Activated naive CD8-positive, alpha-beta T cell treated with anti-CD3 and anti-CD28 coated beads, Interleukin-2, amount 50 U/mL, for 24 hours (primary cell): Measurements from ENCODE around the gene CHDH.

ENCODE experiments used
- ATAC-seq: fragments of 150-1000 bp; cut with Tn5 transposase; one replicate; pipeline ENCODE4 v1.10.0; 2021
- DNase-seq: peaks from one replicate; pipeline ENCODE4 v3.0.0; 2021
- H3K27ac Mint-ChIP-seq: one replicate; pipeline ENCODE4 v1.8.0; 2021; ENCODE audit warnings: mild to moderate bottlenecking, mixed read lengths
- H3K27me3 Mint-ChIP-seq: one replicate; pipeline ENCODE4 v1.8.0; 2021; ENCODE audit warnings: mixed read lengths
- H3K36me3 Mint-ChIP-seq: one replicate; pipeline ENCODE4 v1.8.0; 2021; ENCODE audit warnings: low read depth, mixed read lengths
- H3K4me1 Mint-ChIP-seq: one replicate; pipeline ENCODE4 v1.8.0; 2021; ENCODE audit warnings: mixed read lengths
- H3K4me3 Mint-ChIP-seq: one replicate; pipeline ENCODE4 v1.8.0; 2021; ENCODE audit warnings: mild to moderate bottlenecking, moderate library complexity, mixed read lengths
- H3K9me3 Mint-ChIP-seq: one replicate; pipeline ENCODE4 v1.8.0; 2021; ENCODE audit warnings: mixed read lengths

Gene CHDH

GRCh38 chr3:53812434-53812833, 33.8 kb downstream of the CHDH start:
- H3K36me3 Mint-ChIP-seq = no peaks in the 10 kb centered on the region
- ATAC-seq = no peak
- H3K27me3 Mint-ChIP-seq = peaks cover 2% of the 10 kb centered on the region
- no peak for DNase-seq
- H3K27ac Mint-ChIP-seq = no peak overlapping the region
- no peak overlapping the region for H3K4me3 Mint-ChIP-seq
- no peaks in the 10 kb centered on the region for H3K4me1 Mint-ChIP-seq
- H3K9me3 Mint-ChIP-seq = no peaks in the 10 kb centered on the region

DNA sequence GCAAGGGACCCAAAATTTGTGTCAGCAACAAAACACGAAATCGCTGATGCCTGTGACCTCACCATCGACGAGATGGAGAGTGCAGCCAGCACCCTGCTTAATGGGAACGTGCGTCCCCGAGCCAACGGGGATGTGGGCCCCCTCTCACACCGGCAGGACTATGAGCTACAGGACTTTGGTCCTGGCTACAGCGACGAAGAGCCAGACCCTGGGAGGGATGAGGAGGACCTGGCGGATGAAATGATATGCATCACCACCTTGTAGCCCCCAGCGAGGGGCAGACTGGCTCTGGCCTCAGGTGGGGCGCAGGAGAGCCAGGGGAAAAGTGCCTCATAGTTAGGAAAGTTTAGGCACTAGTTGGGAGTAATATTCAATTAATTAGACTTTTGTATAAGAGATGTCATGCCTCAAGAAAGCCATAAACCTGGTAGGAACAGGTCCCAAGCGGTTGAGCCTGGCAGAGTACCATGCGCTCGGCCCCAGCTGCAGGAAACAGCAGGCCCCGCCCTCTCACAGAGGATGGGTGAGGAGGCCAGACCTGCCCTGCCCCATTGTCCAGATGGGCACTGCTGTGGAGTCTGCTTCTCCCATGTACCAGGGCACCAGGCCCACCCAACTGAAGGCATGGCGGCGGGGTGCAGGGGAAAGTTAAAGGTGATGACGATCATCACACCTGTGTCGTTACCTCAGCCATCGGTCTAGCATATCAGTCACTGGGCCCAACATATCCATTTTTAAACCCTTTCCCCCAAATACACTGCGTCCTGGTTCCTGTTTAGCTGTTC, 34.9 kb downstream of the CHDH start:
- H3K27me3 Mint-ChIP-seq = peaks cover 5% of the 10 kb centered on the region
- no peak overlapping the region for H3K4me3 Mint-ChIP-seq
- no peaks in the 10 kb centered on the region for H3K9me3 Mint-ChIP-seq
- H3K36me3 Mint-ChIP-seq = no peaks in the 10 kb centered on the region
- ATAC-seq (no peak), DNase-seq (no peak)
- H3K27ac Mint-ChIP-seq = no peak overlapping the region
- no peaks in the 10 kb centered on the region for H3K4me1 Mint-ChIP-seq

- no peaks in the 10 kb centered on the region for H3K4me1 Mint-ChIP-seq
- H3K36me3 Mint-ChIP-seq = no peaks in the 10 kb centered on the region
- H3K4me3 Mint-ChIP-seq = no peak overlapping the region
- ATAC-seq = no peak
- peaks cover 5% of the 10 kb centered on the region for H3K27me3 Mint-ChIP-seq
- DNase-seq = no peak
- H3K9me3 Mint-ChIP-seq = no peaks in the 10 kb centered on the region
- no peak overlapping the region for H3K27ac Mint-ChIP-seq
These were observed 36.3 kb downstream of the CHDH start for GRCh38 chr3:53809764-53810400.

DNA sequence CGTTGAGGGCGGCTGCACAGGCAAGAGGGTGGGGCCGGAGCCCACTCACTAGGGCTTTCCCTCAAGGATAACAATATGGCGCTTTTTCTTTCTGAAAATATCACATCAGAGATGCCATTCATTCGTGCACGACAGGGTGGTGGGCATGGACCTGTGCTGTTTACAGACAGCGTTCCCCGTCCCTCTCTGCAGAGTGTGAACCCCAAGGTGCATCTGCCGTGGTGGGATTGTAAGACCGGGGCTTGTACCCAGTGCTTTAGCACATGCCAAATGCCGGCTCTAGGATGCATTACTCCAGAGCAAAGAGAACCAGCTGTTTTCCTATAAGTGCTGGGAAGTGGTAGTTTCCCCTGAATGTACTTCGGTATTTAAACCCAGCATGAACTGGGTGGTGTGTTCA, 37.0 kb downstream of the CHDH start:
- H3K4me1 Mint-ChIP-seq = no peaks in the 10 kb centered on the region
- no peak for DNase-seq
- H3K4me3 Mint-ChIP-seq = no peak overlapping the region
- no peak overlapping the region for H3K27ac Mint-ChIP-seq
- ATAC-seq = no peak
- peaks cover 5% of the 10 kb centered on the region for H3K27me3 Mint-ChIP-seq
- no peaks in the 10 kb centered on the region for H3K9me3 Mint-ChIP-seq
- H3K36me3 Mint-ChIP-seq = no peaks in the 10 kb centered on the region

- H3K27me3 Mint-ChIP-seq = peaks cover 5% of the 10 kb centered on the region
- no peaks in the 10 kb centered on the region for H3K9me3 Mint-ChIP-seq
- no peak for ATAC-seq
- no peak overlapping the region for H3K4me3 Mint-ChIP-seq
- H3K4me1 Mint-ChIP-seq = no peaks in the 10 kb centered on the region
- no peak overlapping the region for H3K27ac Mint-ChIP-seq
- DNase-seq = no peak
- H3K36me3 Mint-ChIP-seq = no peaks in the 10 kb centered on the region
These were observed 37.7 kb downstream of the CHDH start for GRCh38 chr3:53808496-53808895.

- Mint-ChIP-seq H3K9me3 (no peaks in the 10 kb centered on the region), H3K36me3 (no peaks in the 10 kb centered on the region), H3K4me3 (no peak overlapping the region), H3K27ac (no peak overlapping the region), H3K27me3 (peaks cover 5% of the 10 kb centered on the region), H3K4me1 (no peaks in the 10 kb centered on the region)
- no peak for ATAC-seq
- DNase-seq = no peak
These were observed 39.0 kb downstream of the CHDH start for GRCh38 chr3:53807117-53807810.

DNA sequence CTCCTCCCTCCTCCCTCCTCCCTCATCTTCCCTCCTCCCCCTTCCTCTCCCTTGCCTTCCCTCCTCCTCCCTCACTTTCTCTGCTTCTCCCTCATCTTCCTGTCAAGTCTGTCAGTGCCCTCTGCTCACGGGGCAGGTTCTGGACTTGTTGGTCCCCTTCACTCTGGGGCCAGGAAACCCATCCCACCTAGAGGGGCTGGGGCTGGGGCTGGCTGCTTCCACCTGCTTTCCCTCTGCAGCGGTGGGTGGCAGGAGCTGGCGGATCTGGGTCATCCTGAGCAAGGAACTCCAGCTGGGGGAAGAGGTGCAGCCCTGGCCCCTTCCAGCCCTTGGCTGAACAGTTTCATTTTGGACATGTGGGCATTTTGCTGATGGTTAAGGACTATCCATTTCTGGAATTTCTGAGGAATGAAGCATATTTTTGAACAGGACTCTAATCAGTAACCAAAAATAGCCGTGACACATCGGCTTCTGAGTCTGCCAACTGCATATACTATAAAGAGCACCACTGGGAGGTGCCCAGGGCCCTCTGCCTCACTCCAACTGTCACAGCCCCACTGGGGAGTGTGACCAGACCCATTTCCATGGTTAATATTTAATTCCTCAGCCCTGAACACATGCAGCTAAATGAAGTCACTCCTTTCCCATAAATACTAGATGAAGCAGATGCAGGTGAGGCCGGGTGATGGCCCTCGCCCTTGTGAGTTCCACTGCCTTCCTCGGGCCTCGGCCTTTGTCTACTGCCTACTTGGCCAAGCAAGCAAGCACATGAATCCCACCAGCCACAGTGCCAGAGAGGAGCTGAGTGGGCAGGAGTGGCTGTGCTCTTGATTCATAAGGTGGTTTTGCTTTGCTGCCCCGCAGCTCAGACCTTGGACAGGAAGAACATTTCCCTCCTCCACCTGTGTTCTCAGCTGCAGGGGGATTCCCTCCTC, 39.8 kb downstream of the CHDH start:
- DNase-seq (no peak), ATAC-seq (no peak)
- Mint-ChIP-seq H3K27ac (no peak overlapping the region), H3K27me3 (peaks cover 5% of the 10 kb centered on the region), H3K9me3 (no peaks in the 10 kb centered on the region), H3K4me3 (no peak overlapping the region), H3K36me3 (no peaks in the 10 kb centered on the region), H3K4me1 (no peaks in the 10 kb centered on the region)

GRCh38 chr3:53805463-53806159, 40.6 kb downstream of the CHDH start:
- Mint-ChIP-seq H3K4me1 (no peaks in the 10 kb centered on the region), H3K9me3 (no peaks in the 10 kb centered on the region), H3K36me3 (no peaks in the 10 kb centered on the region), H3K27ac (no peak overlapping the region), H3K27me3 (peaks cover 5% of the 10 kb centered on the region), H3K4me3 (no peak overlapping the region)
- no peak for ATAC-seq
- DNase-seq = no peak

GRCh38 chr3:53804697-53805462, 41.3 kb downstream of the CHDH start:
- H3K4me1 Mint-ChIP-seq = no peaks in the 10 kb centered on the region
- H3K27ac Mint-ChIP-seq = no peak overlapping the region
- DNase-seq (no peak), ATAC-seq (peak; percentile 20)
- H3K4me3 Mint-ChIP-seq = no peak overlapping the region
- no peaks in the 10 kb centered on the region for H3K9me3 Mint-ChIP-seq
- H3K36me3 Mint-ChIP-seq = no peaks in the 10 kb centered on the region
- H3K27me3 Mint-ChIP-seq = peaks cover 5% of the 10 kb centered on the region

- Mint-ChIP-seq H3K9me3 (no peaks in the 10 kb centered on the region), H3K4me1 (no peaks in the 10 kb centered on the region), H3K36me3 (no peaks in the 10 kb centered on the region), H3K4me3 (no peak overlapping the region), H3K27me3 (peaks cover 5% of the 10 kb centered on the region), H3K27ac (no peak overlapping the region)
- ATAC-seq = no peak
- no peak for DNase-seq
These were observed 42.2 kb downstream of the CHDH start for GRCh38 chr3:53803816-53804695.

GRCh38 chr3:53803124-53803815, 42.9 kb downstream of the CHDH start:
- H3K36me3 Mint-ChIP-seq = no peaks in the 10 kb centered on the region
- H3K27me3 Mint-ChIP-seq = peaks cover 3% of the 10 kb centered on the region
- no peak overlapping the region for H3K27ac Mint-ChIP-seq
- H3K4me1 Mint-ChIP-seq = no peaks in the 10 kb centered on the region
- no peak for ATAC-seq
- DNase-seq = no peak
- no peak overlapping the region for H3K4me3 Mint-ChIP-seq
- no peaks in the 10 kb centered on the region for H3K9me3 Mint-ChIP-seq

- DNase-seq (no peak), ATAC-seq (no peak)
- no peak overlapping the region for H3K4me3 Mint-ChIP-seq
- H3K27ac Mint-ChIP-seq = no peak overlapping the region
- no peaks in the 10 kb centered on the region for H3K36me3 Mint-ChIP-seq
- peaks cover 3% of the 10 kb centered on the region for H3K27me3 Mint-ChIP-seq
- H3K4me1 Mint-ChIP-seq = no peaks in the 10 kb centered on the region
- H3K9me3 Mint-ChIP-seq = no peaks in the 10 kb centered on the region
These were observed 43.9 kb downstream of the CHDH start for GRCh38 chr3:53802256-53802880.
